SH-SY5Y (cell line): Measurements from ENCODE around the gene CCNF.

Experiments used
- GATA2 ChIP-seq: IDR thresholded peaks from 2 replicates; pipeline ENCODE4 v1.6.1; 2011; ENCODE audit warnings: mild to moderate bottlenecking, low read depth, low read length
- GATA3 ChIP-seq: IDR thresholded peaks from 2 replicates; pipeline ENCODE4 v1.6.1; 2011; ENCODE audit warnings: low read depth, mild to moderate bottlenecking, low read length, moderate library complexity

DNA sequence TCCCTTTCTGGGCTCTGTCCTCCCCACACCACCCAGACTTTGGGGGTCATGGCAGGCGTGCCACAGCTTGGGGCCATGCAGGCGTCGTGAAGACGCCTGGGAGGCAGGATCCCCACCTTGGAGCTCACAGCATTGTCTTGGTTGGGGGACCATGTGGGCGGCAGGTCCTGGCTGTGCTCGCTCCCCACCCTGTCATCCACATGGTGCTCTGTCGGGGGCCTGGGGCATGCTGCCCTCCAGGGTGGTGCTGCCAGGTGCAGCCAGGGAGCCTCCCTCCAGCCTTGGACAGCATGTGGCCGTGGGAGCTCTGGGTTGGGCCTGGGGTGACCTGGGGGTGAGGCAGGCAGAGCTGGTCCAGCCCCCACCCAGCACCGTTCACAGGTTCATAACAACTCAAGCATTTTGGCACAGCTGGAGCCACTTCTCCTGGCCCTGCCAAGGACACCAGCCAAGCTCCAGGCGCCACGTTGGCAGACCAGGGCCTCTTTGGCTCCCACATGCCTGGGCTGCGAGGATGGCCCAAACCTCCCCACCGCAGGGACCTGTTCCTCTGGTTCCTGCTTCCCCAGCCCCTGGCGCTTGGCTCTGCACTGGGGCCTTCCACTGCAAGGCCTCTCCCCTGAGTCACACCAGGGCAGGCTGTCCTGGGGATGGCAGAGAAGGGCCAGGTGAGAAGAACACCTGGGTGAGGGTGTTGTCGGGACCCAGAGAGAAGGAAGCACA, 69.4 kb downstream of the CCNF start:
- TF ChIP-seq GATA3, result no peak
- TF ChIP-seq GATA2, result no peak
